Daoy (cell line): ENCODE measurements around the gene RPL41. TPM values are rescaled to one million over a fixed set of nuclear protein-coding genes. Genes with fewer than 3 reads are reported as not detected.

Experiments
- total RNA-seq: library from RNA; depleted of rRNA; stranded (reverse); fragments of >200 nt; shearing (Covaris generic); gene quantifications from 2 replicates; pipeline ENCODE4 v1.2.3, GENCODE V29; 2014; rRNA removed

RPL41 gene
- total RNA-seq, 1 experiment from 2014 or later, result 4,200 TPM

Other genes with a start within 250 kb of the RPL41 start
- gene PYM1, start 188.7 kb upstream of the RPL41 start, total RNA-seq, result 49.1 and 59.7 TPM in 2 replicates
- 14.5 and 58.4 TPM in 2 replicates for gene DGKA, start 185.5 kb upstream of the RPL41 start, total RNA-seq
- gene PMEL, start 150.6 kb upstream of the RPL41 start, total RNA-seq, result 0.06 and 0.12 TPM in 2 replicates
- 57.5 and 58.0 TPM in 2 replicates for gene CDK2, start 149.8 kb upstream of the RPL41 start, total RNA-seq
- gene RAB5B, start 142.6 kb upstream of the RPL41 start, total RNA-seq, result 22.7 and 31.7 TPM in 2 replicates
- 13.1 and 13.3 TPM in 2 replicates for gene SUOX, start 119.4 kb upstream of the RPL41 start, total RNA-seq
- gene IKZF4, start 95.6 kb upstream of the RPL41 start, total RNA-seq, result 0.12 and 0.40 TPM in 2 replicates
- 1,984 and 2,181 TPM in 2 replicates for gene RPS26, start 74.7 kb upstream of the RPL41 start, total RNA-seq
- 0.63 TPM in 1 of 2 replicates, not detected in the other for gene ERBB3, start 36.5 kb upstream of the RPL41 start, total RNA-seq
- gene PA2G4, start 12.1 kb upstream of the RPL41 start, total RNA-seq, result 384 and 456 TPM in 2 replicates
- gene ZC3H10, start 1.6 kb downstream of the RPL41 start, total RNA-seq, result 2.5 and 3.5 TPM in 2 replicates
- 54.3 and 69.6 TPM in 2 replicates for gene ESYT1, start 11.6 kb downstream of the RPL41 start, total RNA-seq
- gene MYL6B, start 36.0 kb downstream of the RPL41 start, total RNA-seq, result 148 and 156 TPM in 2 replicates
- gene MYL6, start 41.7 kb downstream of the RPL41 start, total RNA-seq, result 2,203 and 2,674 TPM in 2 replicates
- gene SMARCC2, start 72.8 kb downstream of the RPL41 start, total RNA-seq, result 25.6 and 26.1 TPM in 2 replicates
- 48.1 and 52.3 TPM in 2 replicates for gene RNF41, start 105.3 kb downstream of the RPL41 start, total RNA-seq
- 77.9 and 78.2 TPM in 2 replicates for gene NABP2, start 107.7 kb downstream of the RPL41 start, total RNA-seq
- 0.11 TPM in 1 of 2 replicates, not detected in the other for gene SLC39A5, start 113.4 kb downstream of the RPL41 start, total RNA-seq
- gene ANKRD52, start 141.8 kb downstream of the RPL41 start, total RNA-seq, result 9.1 and 9.5 TPM in 2 replicates
- 13.4 and 23.1 TPM in 2 replicates for gene COQ10A, start 150.3 kb downstream of the RPL41 start, total RNA-seq
- gene CS, start 183.7 kb downstream of the RPL41 start, total RNA-seq, result 95.8 and 112 TPM in 2 replicates
- gene CNPY2, start 199.4 kb downstream of the RPL41 start, total RNA-seq, result 136 and 177 TPM in 2 replicates
- gene PAN2, start 217.4 kb downstream of the RPL41 start, total RNA-seq, result 18.3 and 19.9 TPM in 2 replicates
- gene IL23A, start 222.3 kb downstream of the RPL41 start, total RNA-seq, result 1.1 TPM in 1 of 2 replicates, not detected in the other
- 41.4 and 47.1 TPM in 2 replicates for gene STAT2, start 243.5 kb downstream of the RPL41 start, total RNA-seq
- 0.40 TPM in 1 of 2 replicates, not detected in the other for gene APOF, start 246.2 kb downstream of the RPL41 start, total RNA-seq